Esophagus muscularis mucosa (tissue), 4 donors: Measurements from ENCODE around the gene CROCC2. TPM values are rescaled to one million over a fixed set of nuclear protein-coding genes. Genes with fewer than 3 reads are reported as not detected.

Source experiments
- DNase-seq: peaks from one replicate; pipeline ENCODE4 v3.0.0-alpha.2; 2017; ENCODE audit errors: extremely low spot score
- H3K27ac ChIP-seq, 4 donors: fragments of 200-600 bp; sonication (generic); replicated peaks in 1 of 4; 1 replicate in 3 of 4; 2 replicates in 1 of 4; pipeline ENCODE4 v1.5.1; 2016 to 2019; ENCODE audit warnings: mild to moderate bottlenecking in 1 of 4
- H3K27me3 ChIP-seq, 4 donors: fragments of 200-600 bp; sonication (generic); one replicate each; pipeline versions ENCODE4 v1.5.1 to v1.6.0; 2016 to 2019
- H3K36me3 ChIP-seq, 4 donors: fragments of 200-600 bp; sonication (generic); one replicate each; pipeline ENCODE4 v1.5.1; 2016 to 2019
- H3K4me1 ChIP-seq, 4 donors: fragments of 200-600 bp; sonication (generic); one replicate each; pipeline ENCODE4 v1.5.1; 2016 to 2019
- H3K4me3 ChIP-seq, 4 donors: fragments of 200-600 bp; sonication (generic); 1 replicate in 2 of 4; 2 replicates in 2 of 4; pipeline ENCODE4 v1.5.1; 2016 to 2019; ENCODE audit warnings: mild to moderate bottlenecking in 4 of 4, moderate library complexity in 1 of 4
- H3K9me3 ChIP-seq, 4 donors: fragments of 200-600 bp; sonication (generic); 1 replicate in 3 of 4; 2 replicates in 1 of 4; pipeline ENCODE4 v1.5.1; 2016 to 2019
- CTCF ChIP-seq, 3 experiments: fragments of 200-600 bp in 2 of 3; fragments of 450-650 bp in 1 of 3; sonication (generic) in 2 of 3; IDR thresholded peaks; one replicate each; pipeline ENCODE4 v1.5.1; 2017 to 2019; ENCODE audit warnings: antibody characterized with exemption in 3 of 3, mild to moderate bottlenecking in 2 of 3, moderate library complexity in 1 of 3
- EP300 ChIP-seq: sonication (generic); formaldehyde crosslinking; IDR thresholded peaks from one replicate; pipeline ENCODE4 v1.6.1; 2017; ENCODE audit warnings: antibody characterized with exemption
- POLR2A ChIP-seq: fragments of 450-650 bp; IDR thresholded peaks from one replicate; pipeline ENCODE4 v1.6.1; 2017; ENCODE audit warnings: antibody characterized with exemption, moderate library complexity, mild to moderate bottlenecking, low read depth
- POLR2AphosphoS5 ChIP-seq, 2 donors: sonication (generic); formaldehyde crosslinking; IDR thresholded peaks; one replicate each; pipeline ENCODE4 v1.6.1; 2017; ENCODE audit warnings: antibody characterized with exemption in 2 of 2
- WGBS: methylation state at CpG from one replicate; pipeline ENCODE4 v1.1.5; 2018; 5-methylcytosine and 5-hydroxymethylcytosine counted together
- intact Hi-C: fragments of 100-400 bp; cut with DNase I; formaldehyde crosslinking; loops from one replicate; pipeline ENCODE4 v1.15.1; 2023
- total RNA-seq, 4 donors: library from RNA; depleted of rRNA; stranded (reverse); fragments of >200 nt; gene quantifications; one replicate each; pipeline versions ENCODE4 v1.1.0 to v1.2.1, GENCODE V29; 2016

Gene CROCC2
- total RNA-seq, 4 donors from 2014 or later: not detected

- Histone ChIP-seq H3K36me3 (no peaks in the 10 kb centered on the region), H3K4me1 (no peaks in the 10 kb centered on the region), H3K9me3 (no peaks in the 10 kb centered on the region), H3K27ac (no peak overlapping the region), H3K4me3 (no peak overlapping the region), H3K27me3 (no peaks in the 10 kb centered on the region)
- TF ChIP-seq CTCF (IDR thresholded peaks at IDR 0.05) (no peak), POLR2AphosphoS5 (IDR thresholded peaks at IDR 0.05) (no peak), EP300 (no peak), POLR2A (no peak)
- intact Hi-C loops: no loop called here
- 74% methylated on average over 6 of the region's 7 CpGs for WGBS
- no peak for DNase-seq
These were observed 27.0 kb upstream of the CROCC2 start for GRCh38 chr2:240879105-240879504.

- TF ChIP-seq EP300 (no peak), POLR2AphosphoS5 (IDR thresholded peaks at IDR 0.05) (no peak), CTCF (IDR thresholded peaks at IDR 0.05) (no peak), POLR2A (no peak)
- WGBS: 44% methylated on average over 6 of the region's 6 CpGs
- no peak for DNase-seq
- H3K27ac ChIP-seq: no peak overlapping the region
- H3K4me3 ChIP-seq: no peak overlapping the region
- H3K27me3 ChIP-seq: no peaks in the 10 kb centered on the region
- intact Hi-C loops: no loop called here
- no peaks in the 10 kb centered on the region for H3K36me3 ChIP-seq
- no peaks in the 10 kb centered on the region for H3K9me3 ChIP-seq
- H3K4me1 ChIP-seq: no peaks in the 10 kb centered on the region
These were observed 24.2 kb upstream of the CROCC2 start for GRCh38 chr2:240881913-240882312.

GRCh38 chr2:240884221-240884620 is 21.9 kb upstream of the CROCC2 start:
- DNase-seq: no peak
- H3K27me3 ChIP-seq: no peaks in the 10 kb centered on the region
- no peak for TF ChIP-seq EP300
- TF ChIP-seq CTCF (IDR thresholded peaks at IDR 0.05): no peak
- no peak for TF ChIP-seq POLR2AphosphoS5 (IDR thresholded peaks at IDR 0.05)
- TF ChIP-seq POLR2A: no peak
- WGBS: 100% methylated on average over 2 of the region's 2 CpGs
- H3K4me3 ChIP-seq: no peak overlapping the region
- no peaks in the 10 kb centered on the region for H3K9me3 ChIP-seq
- no peak overlapping the region for H3K27ac ChIP-seq
- no peaks in the 10 kb centered on the region for H3K4me1 ChIP-seq
- H3K36me3 ChIP-seq: no peaks in the 10 kb centered on the region
- intact Hi-C loops: no loop called here

GRCh38 chr2:240884745-240885144 is 21.4 kb upstream of the CROCC2 start:
- intact Hi-C loops: no loop called here
- Histone ChIP-seq H3K9me3 (no peaks in the 10 kb centered on the region), H3K4me3 (no peak overlapping the region), H3K27ac (no peak overlapping the region), H3K36me3 (no peaks in the 10 kb centered on the region), H3K4me1 (no peaks in the 10 kb centered on the region), H3K27me3 (no peaks in the 10 kb centered on the region)
- no peak for TF ChIP-seq CTCF (IDR thresholded peaks at IDR 0.05)
- 70% methylated on average over 3 of the region's 3 CpGs for WGBS
- DNase-seq: no peak

- Histone ChIP-seq H3K9me3 (no peaks in the 10 kb centered on the region), H3K27ac (no peak overlapping the region), H3K4me3 (no peak overlapping the region), H3K27me3 (no peaks in the 10 kb centered on the region), H3K36me3 (no peaks in the 10 kb centered on the region), H3K4me1 (no peaks in the 10 kb centered on the region)
- intact Hi-C loops: no loop called here
- no peak for TF ChIP-seq POLR2A
- DNase-seq: no peak
- WGBS: 38% methylated on average over 1 of the region's 1 CpG
These were observed 20.6 kb upstream of the CROCC2 start for GRCh38 chr2:240885566-240885965.
